HepG2 (cell line): ENCODE measurements around the gene SKI. TPM values are rescaled to one million over a fixed set of nuclear protein-coding genes. Genes with fewer than 3 reads are reported as not detected.

ENCODE experiments used
- AKAP8 ChIP-seq: sonication (generic); formaldehyde crosslinking; IDR thresholded peaks from 2 replicates; pipeline ENCODE4 v1.5.1; 2020; ENCODE audit warnings: mild to moderate bottlenecking, missing genetic modification reagents
- ATAD3A ChIP-seq: sonication (generic); formaldehyde crosslinking; IDR thresholded peaks from 2 replicates; pipeline ENCODE4 v1.4.0; 2020; ENCODE audit warnings: missing genetic modification reagents
- IRX3 ChIP-seq: sonication (generic); formaldehyde crosslinking; IDR thresholded peaks from 2 replicates; pipeline ENCODE4 v1.8.1; 2023; ENCODE audit warnings: mild to moderate bottlenecking, low read depth, missing genetic modification reagents, borderline replicate concordance
- KLF11 ChIP-seq: IDR thresholded peaks from 2 replicates; pipeline ENCODE4 v1.6.1; 2016; ENCODE audit warnings: missing compliant biosample characterization
- MAX ChIP-seq: IDR thresholded peaks from 2 replicates; pipeline ENCODE4 v1.6.1; 2012; ENCODE audit warnings: inconsistent platforms
- MED8 ChIP-seq: sonication (generic); formaldehyde crosslinking; IDR thresholded peaks from 2 replicates; pipeline ENCODE4 v1.8.1; 2023; ENCODE audit warnings: mild to moderate bottlenecking, missing genetic modification reagents; ENCODE audit not compliant: insufficient replicate concordance
- NFYB ChIP-seq: sonication (generic); formaldehyde crosslinking; IDR thresholded peaks from 2 replicates; pipeline ENCODE4 v1.4.0; 2020; ENCODE audit warnings: missing genetic modification reagents
- NFYC ChIP-seq: IDR thresholded peaks from 2 replicates; pipeline ENCODE4 v1.6.1; 2016; ENCODE audit warnings: missing genetic modification reagents, missing compliant biosample characterization
- POGZ ChIP-seq: sonication (generic); formaldehyde crosslinking; IDR thresholded peaks from 2 replicates; pipeline ENCODE4 v1.4.0; 2020; ENCODE audit warnings: mild to moderate bottlenecking, missing genetic modification reagents
- POLR2G ChIP-seq: fragments of 200-400 bp; formaldehyde crosslinking; IDR thresholded peaks from 2 replicates; pipeline ENCODE4 v1.6.1; 2018; ENCODE audit warnings: mild to moderate bottlenecking, low read depth, low read length, moderate library complexity
- SP4 ChIP-seq: sonication (generic); formaldehyde crosslinking; IDR thresholded peaks from 2 replicates; pipeline ENCODE4 v1.8.1; 2023; ENCODE audit warnings: mild to moderate bottlenecking, missing genetic modification reagents
- SYNCRIP ChIP-seq: fragments of 200-400 bp; formaldehyde crosslinking; IDR thresholded peaks from 2 replicates; pipeline ENCODE4 v1.6.1; 2018; ENCODE audit warnings: mild to moderate bottlenecking, low read depth, low read length; ENCODE audit not compliant: insufficient read depth
- TRIM22 ChIP-seq: fragments of 450-650 bp; IDR thresholded peaks from 2 replicates; pipeline ENCODE4 v1.6.1; 2017
- ZMYM3 ChIP-seq: sonication (generic); formaldehyde crosslinking; IDR thresholded peaks from 2 replicates; pipeline ENCODE4 v1.5.1; 2020; ENCODE audit warnings: mild to moderate bottlenecking, missing genetic modification reagents
- ZNF282 ChIP-seq: fragments of 450-650 bp; IDR thresholded peaks from 2 replicates; pipeline ENCODE4 v1.6.1; 2018; ENCODE audit not compliant: partially characterized antibody
- ZNF329 ChIP-seq: sonication (generic); formaldehyde crosslinking; IDR thresholded peaks from 2 replicates; pipeline ENCODE4 v1.9.0; 2021; ENCODE audit warnings: low read depth, mild to moderate bottlenecking, missing genetic modification reagents
- ZNF350 ChIP-seq: sonication (generic); formaldehyde crosslinking; IDR thresholded peaks from 2 replicates; pipeline ENCODE4 v1.4.0; 2020; ENCODE audit warnings: mild to moderate bottlenecking, low read depth, missing genetic modification reagents, borderline replicate concordance
- ZNF839 ChIP-seq: sonication (generic); formaldehyde crosslinking; IDR thresholded peaks from 2 replicates; pipeline ENCODE4 v1.4.0; 2020; ENCODE audit warnings: missing genetic modification reagents, mild to moderate bottlenecking, borderline replicate concordance
- ZNF891 ChIP-seq: sonication (generic); formaldehyde crosslinking; IDR thresholded peaks from 2 replicates; pipeline ENCODE4 v1.5.0; 2020; ENCODE audit warnings: mild to moderate bottlenecking, missing genetic modification reagents
- polyA plus RNA-seq, 8 experiments: library from polyadenylated mRNA; depleted of rRNA in 3 of 8; stranded (reverse) in 7 of 8; unstranded in 1 of 8; fragments of >200 nt; fragmentation: Illumina TruSeq in 4 of 8; extraction: Trizol in 4 of 8; gene quantifications; 2 replicates each; pipeline versions ENCODE4 v1.2.1 to v1.2.3, GENCODE V29; 2011 to 2016; ENCODE audit warnings: low read depth in 4 of 8, missing spikeins in 1 of 8, mixed read lengths in 1 of 8; ENCODE audit not compliant: insufficient read depth in 1 of 8
- total RNA-seq, 5 experiments: library from RNA; depleted of rRNA; stranded (reverse); fragments of >200 nt; fragmentation: Illumina TruSeq; extraction: Trizol; gene quantifications; 2 replicates each; pipeline ENCODE4 v1.2.3, GENCODE V29; 2016; ENCODE audit warnings: low read depth in 1 of 5
- TF ChIP-seq, protein P1 (sequence below): sonication (generic); formaldehyde crosslinking; IDR thresholded peaks from 2 replicates; pipeline ENCODE4 v1.4.0; 2020; ENCODE audit warnings: missing genetic modification reagents
- TF ChIP-seq, protein P2 (sequence below): sonication (generic); formaldehyde crosslinking; IDR thresholded peaks from 2 replicates; pipeline ENCODE4 v1.4.0; 2020; ENCODE audit warnings: low read depth, mild to moderate bottlenecking, missing genetic modification reagents
- TF ChIP-seq, protein P3 (sequence below): sonication (generic); formaldehyde crosslinking; IDR thresholded peaks from 2 replicates; pipeline ENCODE4 v1.4.0; 2020; ENCODE audit warnings: missing genetic modification reagents

Gene SKI
- total and polyA plus RNA-seq, 2 of the 13 experiments (the other 11 are each of a cell fraction or from before 2014, with no cell fraction given): 4.7 to 6.9 TPM

DNA sequence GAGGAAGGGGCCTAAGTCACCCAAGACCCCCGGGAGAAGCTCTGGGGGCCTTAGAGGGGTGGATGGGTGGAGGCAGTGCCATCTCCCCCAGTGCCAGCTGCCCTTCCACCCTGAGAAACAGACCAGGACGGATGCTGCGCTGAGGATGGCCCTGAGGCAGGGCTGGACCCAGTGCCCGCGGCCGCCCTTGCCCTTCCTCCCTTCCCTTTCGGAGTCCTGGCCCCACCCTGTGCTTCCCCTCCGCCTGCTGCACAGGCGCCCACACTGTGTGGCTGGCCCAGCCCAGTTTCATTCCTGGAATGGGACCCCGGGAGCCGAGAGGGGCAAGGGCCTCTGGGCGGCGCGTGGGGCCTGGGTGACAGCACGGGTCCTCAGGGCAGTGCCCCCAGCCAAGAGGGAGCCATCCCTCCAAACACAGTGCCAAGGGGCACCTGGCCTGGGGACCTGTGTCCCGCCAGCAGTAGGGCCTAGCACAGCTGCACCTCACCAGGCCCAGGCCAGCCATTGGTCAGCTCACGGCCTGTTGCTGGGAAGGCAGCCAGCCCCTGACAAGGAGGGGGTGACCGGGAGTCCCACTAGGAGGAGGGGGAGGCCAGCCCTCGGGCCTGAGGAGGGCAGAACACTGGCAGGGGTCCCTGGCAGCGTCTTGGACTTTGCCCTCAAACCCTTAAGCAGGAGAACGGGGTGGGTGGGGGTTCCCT lies 13.4 kb upstream of the SKI start (continued):
- TF ChIP-seq, protein P1, sequence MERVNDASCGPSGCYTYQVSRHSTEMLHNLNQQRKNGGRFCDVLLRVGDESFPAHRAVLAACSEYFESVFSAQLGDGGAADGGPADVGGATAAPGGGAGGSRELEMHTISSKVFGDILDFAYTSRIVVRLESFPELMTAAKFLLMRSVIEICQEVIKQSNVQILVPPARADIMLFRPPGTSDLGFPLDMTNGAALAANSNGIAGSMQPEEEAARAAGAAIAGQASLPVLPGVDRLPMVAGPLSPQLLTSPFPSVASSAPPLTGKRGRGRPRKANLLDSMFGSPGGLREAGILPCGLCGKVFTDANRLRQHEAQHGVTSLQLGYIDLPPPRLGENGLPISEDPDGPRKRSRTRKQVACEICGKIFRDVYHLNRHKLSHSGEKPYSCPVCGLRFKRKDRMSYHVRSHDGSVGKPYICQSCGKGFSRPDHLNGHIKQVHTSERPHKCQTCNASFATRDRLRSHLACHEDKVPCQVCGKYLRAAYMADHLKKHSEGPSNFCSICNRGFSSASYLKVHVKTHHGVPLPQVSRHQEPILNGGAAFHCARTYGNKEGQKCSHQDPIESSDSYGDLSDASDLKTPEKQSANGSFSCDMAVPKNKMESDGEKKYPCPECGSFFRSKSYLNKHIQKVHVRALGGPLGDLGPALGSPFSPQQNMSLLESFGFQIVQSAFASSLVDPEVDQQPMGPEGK (CRISPR knock-in tag): peak; percentile 14; the same call in 1 of the 2 replicates
- TF ChIP-seq, protein P2, sequence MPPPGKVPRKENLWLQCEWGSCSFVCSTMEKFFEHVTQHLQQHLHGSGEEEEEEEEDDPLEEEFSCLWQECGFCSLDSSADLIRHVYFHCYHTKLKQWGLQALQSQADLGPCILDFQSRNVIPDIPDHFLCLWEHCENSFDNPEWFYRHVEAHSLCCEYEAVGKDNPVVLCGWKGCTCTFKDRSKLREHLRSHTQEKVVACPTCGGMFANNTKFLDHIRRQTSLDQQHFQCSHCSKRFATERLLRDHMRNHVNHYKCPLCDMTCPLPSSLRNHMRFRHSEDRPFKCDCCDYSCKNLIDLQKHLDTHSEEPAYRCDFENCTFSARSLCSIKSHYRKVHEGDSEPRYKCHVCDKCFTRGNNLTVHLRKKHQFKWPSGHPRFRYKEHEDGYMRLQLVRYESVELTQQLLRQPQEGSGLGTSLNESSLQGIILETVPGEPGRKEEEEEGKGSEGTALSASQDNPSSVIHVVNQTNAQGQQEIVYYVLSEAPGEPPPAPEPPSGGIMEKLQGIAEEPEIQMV (CRISPR knock-in tag): no peak
- peak; percentile 74; the same call in 1 of the 2 replicates for TF ChIP-seq ZNF839 (CRISPR knock-in tag)
- peak; percentile 49 for TF ChIP-seq SP4 (CRISPR knock-in tag)
- TF ChIP-seq ATAD3A (CRISPR knock-in tag): no peak
- 0 out of 2 replicates have a peak, but pooled peaks have one; percentile 25 for TF ChIP-seq POGZ (CRISPR knock-in tag)
- no peak for TF ChIP-seq IRX3 (CRISPR knock-in tag)
- no peak for TF ChIP-seq ZNF329
- no peak for TF ChIP-seq TRIM22
- TF ChIP-seq POLR2G: peak; percentile 35; the same call in 1 of the 2 replicates
- peak; percentile 55; the same call in 1 of the 2 replicates for TF ChIP-seq NFYB (CRISPR knock-in tag)
- peak; percentile 82 for TF ChIP-seq AKAP8
- TF ChIP-seq ZNF282: no peak
- TF ChIP-seq, protein P3, sequence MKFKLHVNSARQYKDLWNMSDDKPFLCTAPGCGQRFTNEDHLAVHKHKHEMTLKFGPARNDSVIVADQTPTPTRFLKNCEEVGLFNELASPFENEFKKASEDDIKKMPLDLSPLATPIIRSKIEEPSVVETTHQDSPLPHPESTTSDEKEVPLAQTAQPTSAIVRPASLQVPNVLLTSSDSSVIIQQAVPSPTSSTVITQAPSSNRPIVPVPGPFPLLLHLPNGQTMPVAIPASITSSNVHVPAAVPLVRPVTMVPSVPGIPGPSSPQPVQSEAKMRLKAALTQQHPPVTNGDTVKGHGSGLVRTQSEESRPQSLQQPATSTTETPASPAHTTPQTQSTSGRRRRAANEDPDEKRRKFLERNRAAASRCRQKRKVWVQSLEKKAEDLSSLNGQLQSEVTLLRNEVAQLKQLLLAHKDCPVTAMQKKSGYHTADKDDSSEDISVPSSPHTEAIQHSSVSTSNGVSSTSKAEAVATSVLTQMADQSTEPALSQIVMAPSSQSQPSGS: no peak
- 0 out of 2 replicates have a peak, but pooled peaks have one; percentile 31 for TF ChIP-seq MAX
- 0 out of 2 replicates have a peak, but pooled peaks have one; percentile 36 for TF ChIP-seq ZNF350 (CRISPR knock-in tag)
- TF ChIP-seq SYNCRIP: no peak
- TF ChIP-seq NFYC: peak; percentile 54; the same call in 1 of the 2 replicates
- TF ChIP-seq KLF11 (CRISPR knock-in tag): no peak
- TF ChIP-seq ZNF891 (CRISPR knock-in tag): peak; percentile 43; the same call in 1 of the 2 replicates
- peak; percentile 25 for TF ChIP-seq MED8 (CRISPR knock-in tag)
- peak; percentile 32; the same call in 1 of the 2 replicates for TF ChIP-seq ZMYM3 (CRISPR knock-in tag)
